ENCODE data around the gene GNAQ.

DNA sequence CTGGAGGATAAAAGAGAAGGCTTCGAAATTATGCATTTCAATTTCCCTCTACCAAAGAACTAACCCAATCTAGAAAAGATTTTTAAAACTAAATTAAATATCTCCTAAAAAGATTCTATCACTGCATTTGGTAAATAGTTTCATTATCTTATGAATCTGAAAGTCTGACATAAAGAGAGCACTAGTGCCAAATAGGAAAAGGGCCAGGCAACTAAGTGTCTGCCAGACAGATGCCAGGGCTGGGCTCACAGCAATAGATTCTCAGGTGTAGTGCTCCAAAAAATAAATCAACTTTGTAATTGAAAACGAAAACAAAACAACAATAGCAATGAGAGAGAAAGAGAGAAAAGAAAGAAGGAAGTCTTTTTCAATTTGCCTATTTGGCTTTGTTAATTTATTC lies 225.8 kb downstream of the GNAQ start:
- TF ChIP-seq, protein P1, sequence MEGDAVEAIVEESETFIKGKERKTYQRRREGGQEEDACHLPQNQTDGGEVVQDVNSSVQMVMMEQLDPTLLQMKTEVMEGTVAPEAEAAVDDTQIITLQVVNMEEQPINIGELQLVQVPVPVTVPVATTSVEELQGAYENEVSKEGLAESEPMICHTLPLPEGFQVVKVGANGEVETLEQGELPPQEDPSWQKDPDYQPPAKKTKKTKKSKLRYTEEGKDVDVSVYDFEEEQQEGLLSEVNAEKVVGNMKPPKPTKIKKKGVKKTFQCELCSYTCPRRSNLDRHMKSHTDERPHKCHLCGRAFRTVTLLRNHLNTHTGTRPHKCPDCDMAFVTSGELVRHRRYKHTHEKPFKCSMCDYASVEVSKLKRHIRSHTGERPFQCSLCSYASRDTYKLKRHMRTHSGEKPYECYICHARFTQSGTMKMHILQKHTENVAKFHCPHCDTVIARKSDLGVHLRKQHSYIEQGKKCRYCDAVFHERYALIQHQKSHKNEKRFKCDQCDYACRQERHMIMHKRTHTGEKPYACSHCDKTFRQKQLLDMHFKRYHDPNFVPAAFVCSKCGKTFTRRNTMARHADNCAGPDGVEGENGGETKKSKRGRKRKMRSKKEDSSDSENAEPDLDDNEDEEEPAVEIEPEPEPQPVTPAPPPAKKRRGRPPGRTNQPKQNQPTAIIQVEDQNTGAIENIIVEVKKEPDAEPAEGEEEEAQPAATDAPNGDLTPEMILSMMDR (IDR thresholded peaks at IDR 0.05; ENCODE audit: low read depth, low read length, missing input control) = no peak
- no peak for TF ChIP-seq TAF1 (conservative IDR thresholded peaks at IDR 0.05)
- no peak for TF ChIP-seq RXRA (IDR thresholded peaks at IDR 0.05)
- TF ChIP-seq, protein P2, sequence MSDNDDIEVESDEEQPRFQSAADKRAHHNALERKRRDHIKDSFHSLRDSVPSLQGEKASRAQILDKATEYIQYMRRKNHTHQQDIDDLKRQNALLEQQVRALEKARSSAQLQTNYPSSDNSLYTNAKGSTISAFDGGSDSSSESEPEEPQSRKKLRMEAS (IDR thresholded peaks at IDR 0.05) = no peak
- no peak for TF ChIP-seq JUND (IDR thresholded peaks at IDR 0.05)
- no peak for TF ChIP-seq NR2F2 (IDR thresholded peaks at IDR 0.05)
- TF ChIP-seq, protein P3, sequence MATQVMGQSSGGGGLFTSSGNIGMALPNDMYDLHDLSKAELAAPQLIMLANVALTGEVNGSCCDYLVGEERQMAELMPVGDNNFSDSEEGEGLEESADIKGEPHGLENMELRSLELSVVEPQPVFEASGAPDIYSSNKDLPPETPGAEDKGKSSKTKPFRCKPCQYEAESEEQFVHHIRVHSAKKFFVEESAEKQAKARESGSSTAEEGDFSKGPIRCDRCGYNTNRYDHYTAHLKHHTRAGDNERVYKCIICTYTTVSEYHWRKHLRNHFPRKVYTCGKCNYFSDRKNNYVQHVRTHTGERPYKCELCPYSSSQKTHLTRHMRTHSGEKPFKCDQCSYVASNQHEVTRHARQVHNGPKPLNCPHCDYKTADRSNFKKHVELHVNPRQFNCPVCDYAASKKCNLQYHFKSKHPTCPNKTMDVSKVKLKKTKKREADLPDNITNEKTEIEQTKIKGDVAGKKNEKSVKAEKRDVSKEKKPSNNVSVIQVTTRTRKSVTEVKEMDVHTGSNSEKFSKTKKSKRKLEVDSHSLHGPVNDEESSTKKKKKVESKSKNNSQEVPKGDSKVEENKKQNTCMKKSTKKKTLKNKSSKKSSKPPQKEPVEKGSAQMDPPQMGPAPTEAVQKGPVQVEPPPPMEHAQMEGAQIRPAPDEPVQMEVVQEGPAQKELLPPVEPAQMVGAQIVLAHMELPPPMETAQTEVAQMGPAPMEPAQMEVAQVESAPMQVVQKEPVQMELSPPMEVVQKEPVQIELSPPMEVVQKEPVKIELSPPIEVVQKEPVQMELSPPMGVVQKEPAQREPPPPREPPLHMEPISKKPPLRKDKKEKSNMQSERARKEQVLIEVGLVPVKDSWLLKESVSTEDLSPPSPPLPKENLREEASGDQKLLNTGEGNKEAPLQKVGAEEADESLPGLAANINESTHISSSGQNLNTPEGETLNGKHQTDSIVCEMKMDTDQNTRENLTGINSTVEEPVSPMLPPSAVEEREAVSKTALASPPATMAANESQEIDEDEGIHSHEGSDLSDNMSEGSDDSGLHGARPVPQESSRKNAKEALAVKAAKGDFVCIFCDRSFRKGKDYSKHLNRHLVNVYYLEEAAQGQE (IDR thresholded peaks at IDR 0.05) = no peak
- no peak for TF ChIP-seq RAD21 (IDR thresholded peaks at IDR 0.05)
- no peak for TF ChIP-seq FOXA1 (IDR thresholded peaks at IDR 0.05)
